Endodermal cell (in vitro differentiated cells): ENCODE data around the gene PDK4. TPM values are rescaled to one million over a fixed set of nuclear protein-coding genes. Genes with fewer than 3 reads are reported as not detected.

ENCODE experiments used
- DNase-seq: peaks from one replicate; pipeline ENCODE4 v3.0.0-alpha.2; 2017
- H3K27ac ChIP-seq: 2 replicates; pipeline ENCODE4 v1.5.1; 2013; ENCODE audit warnings: mild to moderate bottlenecking, low read depth, low read length, moderate library complexity
- H3K27me3 ChIP-seq: 2 replicates; pipeline ENCODE4 v1.6.1; 2013; ENCODE audit warnings: mild to moderate bottlenecking, low read length, moderate library complexity; ENCODE audit not compliant: insufficient read depth, control insufficient read depth, poor library complexity, severe bottlenecking
- H3K36me3 ChIP-seq: 2 replicates; pipeline ENCODE4 v1.7.0; 2013; ENCODE audit warnings: mild to moderate bottlenecking, low read length, moderate library complexity; ENCODE audit not compliant: control insufficient read depth, insufficient read depth
- H3K4me1 ChIP-seq: one replicate; pipeline ENCODE4 v1.7.0; 2013; ENCODE audit warnings: low read length; ENCODE audit not compliant: control insufficient read depth, insufficient read depth
- H3K4me3 ChIP-seq: 2 replicates; pipeline ENCODE4 v1.5.1; 2013; ENCODE audit warnings: mild to moderate bottlenecking, low read length, moderate library complexity
- H3K9ac ChIP-seq: 2 replicates; pipeline ENCODE4 v1.6.1; 2013; ENCODE audit warnings: mild to moderate bottlenecking, low read length, moderate library complexity; ENCODE audit not compliant: poor library complexity, severe bottlenecking; ENCODE audit errors: extremely low read depth
- H3K9me3 ChIP-seq: 2 replicates; pipeline ENCODE4 v1.6.1; 2013; ENCODE audit warnings: mild to moderate bottlenecking, low read length, moderate library complexity; ENCODE audit not compliant: control insufficient read depth
- H3K27ac Mint-ChIP-seq: 2 replicates; pipeline ENCODE4 v1.8.0; 2020; ENCODE audit warnings: mixed read lengths
- H3K27me3 Mint-ChIP-seq: 2 replicates; pipeline ENCODE4 v1.8.0; 2021; ENCODE audit warnings: mild to moderate bottlenecking, mixed read lengths; ENCODE audit not compliant: insufficient read depth
- H3K36me3 Mint-ChIP-seq: 2 replicates; pipeline ENCODE4 v1.8.0; 2020; ENCODE audit warnings: low read depth, mixed read lengths
- H3K4me1 Mint-ChIP-seq: 2 replicates; pipeline ENCODE4 v1.8.0; 2020; ENCODE audit warnings: mixed read lengths
- H3K4me3 Mint-ChIP-seq: 2 replicates; pipeline ENCODE4 v1.8.0; 2020; ENCODE audit warnings: mild to moderate bottlenecking, moderate library complexity, mixed read lengths
- H3K9me3 Mint-ChIP-seq: 2 replicates; pipeline ENCODE4 v1.8.0; 2020; ENCODE audit warnings: mild to moderate bottlenecking, mixed read lengths
- WGBS, 2 experiments: methylation state at CpG; one replicate each; pipeline versions ENCODE4 v1.1.5 to v1.1.7; 2013; ENCODE audit warnings: missing lambda C conversion rate in 2 of 2, mixed read lengths in 1 of 2; ENCODE audit not compliant: insufficient coverage in 1 of 2, insufficient read length in 1 of 2; 5-methylcytosine and 5-hydroxymethylcytosine counted together
- total RNA-seq, 2 donors: library from RNA; stranded (reverse); fragmentation: NEBNext Ultra II Directional in 1 of 2; extraction: Animal tissue kit (Norgen Biotek cat#: 25700) in 1 of 2; gene quantifications; 2 replicates in 1 of 2; 3 replicates in 1 of 2; pipeline ENCODE4 v1.2.1, GENCODE V29; 2021
- TF ChIP-seq, protein P1 (sequence below): fragments of 200-600 bp; sonication (generic); conservative IDR thresholded peaks from 2 replicates; pipeline ENCODE4 v1.5.0; 2021; ENCODE audit warnings: antibody characterized with exemption, mild to moderate bottlenecking

Gene PDK4
- total RNA-seq, 2 donors from 2014 or later: 0.42 to 0.73 TPM

DNA sequence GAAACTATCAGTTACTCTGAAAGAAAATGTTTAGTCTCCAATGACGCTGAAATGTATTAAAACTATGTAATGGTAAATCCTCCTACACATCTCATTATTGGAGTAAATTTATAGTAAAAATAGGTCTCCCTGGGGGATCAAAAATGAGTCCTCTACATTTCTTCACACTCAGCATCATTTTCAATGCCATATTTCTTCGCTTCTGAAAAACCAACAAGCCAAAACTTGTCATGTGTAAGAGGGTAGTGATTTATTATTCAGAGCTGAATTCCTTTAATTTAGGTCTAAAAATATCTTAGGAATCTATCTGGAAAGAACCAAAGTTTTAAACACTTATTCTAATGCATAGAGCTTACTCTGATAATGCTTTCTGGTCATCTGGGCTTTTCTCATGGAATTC lies 3.0 kb downstream of the PDK4 start:
- no peaks in the 10 kb centered on the region for H3K9me3 ChIP-seq
- H3K27ac ChIP-seq: no peak overlapping the region
- Mint-ChIP-seq H3K27ac (no peak overlapping the region), H3K4me1 (no peaks in the 10 kb centered on the region), H3K36me3 (no peaks in the 10 kb centered on the region), H3K4me3 (no peak overlapping the region), H3K9me3 (no peaks in the 10 kb centered on the region), H3K27me3 (peaks cover 42% of the 10 kb centered on the region)
- no peak for DNase-seq
- H3K36me3 ChIP-seq: no peaks in the 10 kb centered on the region
- H3K4me3 ChIP-seq: no peak overlapping the region
- TF ChIP-seq, protein P1, sequence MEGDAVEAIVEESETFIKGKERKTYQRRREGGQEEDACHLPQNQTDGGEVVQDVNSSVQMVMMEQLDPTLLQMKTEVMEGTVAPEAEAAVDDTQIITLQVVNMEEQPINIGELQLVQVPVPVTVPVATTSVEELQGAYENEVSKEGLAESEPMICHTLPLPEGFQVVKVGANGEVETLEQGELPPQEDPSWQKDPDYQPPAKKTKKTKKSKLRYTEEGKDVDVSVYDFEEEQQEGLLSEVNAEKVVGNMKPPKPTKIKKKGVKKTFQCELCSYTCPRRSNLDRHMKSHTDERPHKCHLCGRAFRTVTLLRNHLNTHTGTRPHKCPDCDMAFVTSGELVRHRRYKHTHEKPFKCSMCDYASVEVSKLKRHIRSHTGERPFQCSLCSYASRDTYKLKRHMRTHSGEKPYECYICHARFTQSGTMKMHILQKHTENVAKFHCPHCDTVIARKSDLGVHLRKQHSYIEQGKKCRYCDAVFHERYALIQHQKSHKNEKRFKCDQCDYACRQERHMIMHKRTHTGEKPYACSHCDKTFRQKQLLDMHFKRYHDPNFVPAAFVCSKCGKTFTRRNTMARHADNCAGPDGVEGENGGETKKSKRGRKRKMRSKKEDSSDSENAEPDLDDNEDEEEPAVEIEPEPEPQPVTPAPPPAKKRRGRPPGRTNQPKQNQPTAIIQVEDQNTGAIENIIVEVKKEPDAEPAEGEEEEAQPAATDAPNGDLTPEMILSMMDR: no peak
- WGBS, 2 experiments: 90% methylated on average over 1 of the region's 2 CpGs; no CpG with 5 or more reads in 1 of the 2 experiments
- peaks cover 65% of the 10 kb centered on the region for H3K27me3 ChIP-seq
- no peak overlapping the region for H3K9ac ChIP-seq
- H3K4me1 ChIP-seq: peaks cover 3% of the 10 kb centered on the region

DNA sequence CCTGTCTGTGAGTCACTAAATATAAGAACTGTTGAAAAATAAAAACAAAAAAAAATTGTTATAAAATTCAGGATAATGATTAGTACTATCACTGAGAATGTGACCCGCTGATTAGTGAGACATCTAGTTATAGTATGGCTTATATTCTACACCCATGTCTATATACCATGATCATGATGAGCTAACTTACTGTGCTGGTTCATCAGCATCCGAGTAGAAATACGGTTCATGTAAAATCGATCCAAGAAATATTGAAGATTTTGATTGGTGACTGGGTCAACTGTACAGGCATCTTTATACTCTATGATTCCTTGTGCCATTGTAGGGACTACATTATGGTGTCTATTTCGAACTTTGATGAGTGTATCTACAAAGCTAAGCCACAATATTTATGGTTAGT lies 3.7 kb downstream of the PDK4 start:
- peaks cover 57% of the 10 kb centered on the region for H3K27me3 ChIP-seq
- WGBS, 2 experiments: 92 to 100% methylated on average over 2 to 5 of the region's 5 CpGs
- peaks cover 3% of the 10 kb centered on the region for H3K4me1 ChIP-seq
- H3K9ac ChIP-seq: no peak overlapping the region
- no peak overlapping the region for H3K27ac ChIP-seq
- TF ChIP-seq, protein P1: no peak
- DNase-seq: no peak
- Mint-ChIP-seq H3K27me3 (peaks cover 36% of the 10 kb centered on the region), H3K36me3 (no peaks in the 10 kb centered on the region), H3K9me3 (no peaks in the 10 kb centered on the region), H3K27ac (no peak overlapping the region), H3K4me1 (no peaks in the 10 kb centered on the region), H3K4me3 (no peak overlapping the region)
- H3K9me3 ChIP-seq: no peaks in the 10 kb centered on the region
- H3K4me3 ChIP-seq: no peak overlapping the region
- no peaks in the 10 kb centered on the region for H3K36me3 ChIP-seq

DNA sequence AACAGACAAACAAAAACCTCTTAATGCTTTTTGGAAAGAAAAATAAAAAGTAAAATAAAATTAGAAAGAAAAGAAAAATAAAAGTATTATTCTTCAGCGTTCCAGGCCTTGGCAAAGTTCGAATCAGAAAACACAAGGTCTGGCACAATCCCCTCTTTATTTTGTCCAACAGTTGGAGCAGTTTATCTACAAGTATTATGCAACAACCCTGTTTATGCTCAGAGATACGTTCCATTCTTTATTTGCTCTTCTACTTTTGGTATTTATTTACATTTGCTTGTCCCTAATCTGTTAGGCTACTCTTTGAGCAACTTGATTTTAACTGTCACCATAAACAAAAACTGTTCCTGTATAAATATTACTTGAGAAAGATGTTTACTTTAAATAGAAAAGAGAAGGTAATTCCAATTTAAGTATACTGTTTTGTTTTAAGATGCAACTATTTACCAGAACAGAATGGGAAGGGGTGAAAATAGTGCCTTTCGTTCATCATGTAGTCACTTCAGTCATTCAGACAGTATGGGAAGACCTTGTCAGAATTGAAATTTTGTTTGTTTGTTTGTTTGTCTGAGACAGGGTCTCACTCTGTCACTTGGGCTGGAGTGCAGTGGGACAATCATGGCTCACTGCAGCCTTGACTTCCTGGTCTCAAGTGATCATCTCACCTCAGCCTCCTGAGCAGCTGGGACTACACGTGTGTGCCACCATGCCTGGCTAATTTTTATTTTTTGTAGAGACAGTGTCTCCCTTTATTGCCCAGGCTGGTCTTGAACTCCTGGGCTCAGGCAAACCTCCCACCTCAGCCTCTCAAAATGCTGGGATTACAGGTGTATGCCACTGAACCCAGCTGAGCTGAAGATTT lies 5.7 kb downstream of the PDK4 start:
- H3K4me1 ChIP-seq: peaks cover 3% of the 10 kb centered on the region
- Mint-ChIP-seq H3K4me3 (no peak overlapping the region), H3K27me3 (peaks cover 20% of the 10 kb centered on the region), H3K27ac (no peak overlapping the region), H3K4me1 (peaks cover 1% of the 10 kb centered on the region), H3K36me3 (no peaks in the 10 kb centered on the region), H3K9me3 (no peaks in the 10 kb centered on the region)
- H3K36me3 ChIP-seq: no peaks in the 10 kb centered on the region
- 80 to 100% methylated on average over 3 to 5 of the region's 5 CpGs for WGBS, 2 experiments
- no peak overlapping the region for H3K9ac ChIP-seq
- no peak for DNase-seq
- TF ChIP-seq, protein P1: no peak
- H3K4me3 ChIP-seq: no peak overlapping the region
- H3K27ac ChIP-seq: no peak overlapping the region
- H3K9me3 ChIP-seq: no peaks in the 10 kb centered on the region
- peaks cover 37% of the 10 kb centered on the region for H3K27me3 ChIP-seq
